ENCODE measurements around the gene HEMK1.

The HEMK1 gene

DNA sequence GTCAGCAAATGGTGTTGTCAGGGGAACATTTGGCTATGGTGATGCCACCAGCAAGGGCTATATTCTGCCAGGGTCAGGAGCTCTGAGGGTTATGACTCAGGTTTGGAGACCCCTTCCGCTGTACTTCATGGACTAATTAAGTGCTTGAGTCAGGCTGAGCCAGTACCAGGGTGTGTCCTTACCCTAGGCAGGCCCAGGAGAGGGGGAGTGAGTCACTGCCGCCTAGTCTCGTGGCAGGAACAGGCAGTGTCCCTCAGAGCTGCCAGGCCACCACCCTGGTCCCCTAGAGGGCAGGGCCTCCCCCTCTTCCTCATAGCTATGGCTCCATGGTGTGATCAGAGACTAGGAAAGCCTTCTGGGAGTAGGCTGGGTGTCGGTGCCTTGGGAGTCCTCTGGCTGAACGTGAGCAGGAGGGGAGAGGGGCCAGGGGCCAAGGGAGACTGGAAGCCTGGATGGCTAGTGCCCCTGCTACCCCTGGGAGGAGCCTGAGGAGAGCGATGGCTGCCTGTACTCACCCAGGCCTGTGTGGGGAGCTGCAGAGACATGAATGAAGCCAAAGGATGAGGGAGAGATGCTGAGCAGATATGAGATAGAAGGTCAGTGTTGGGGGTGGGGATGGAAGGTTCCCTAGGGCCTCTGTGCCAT, 58.2 kb downstream of the HEMK1 start:
- in situ Hi-C loops (cut with MboI; ENCODE audit: low sequenced_read_pairs), result no loop called here

GRCh38 chr3:50628601-50629000, 59.3 kb downstream of the HEMK1 start:
- in situ Hi-C loops (cut with MboI; ENCODE audit: low sequenced_read_pairs), result no loop called here

DNA sequence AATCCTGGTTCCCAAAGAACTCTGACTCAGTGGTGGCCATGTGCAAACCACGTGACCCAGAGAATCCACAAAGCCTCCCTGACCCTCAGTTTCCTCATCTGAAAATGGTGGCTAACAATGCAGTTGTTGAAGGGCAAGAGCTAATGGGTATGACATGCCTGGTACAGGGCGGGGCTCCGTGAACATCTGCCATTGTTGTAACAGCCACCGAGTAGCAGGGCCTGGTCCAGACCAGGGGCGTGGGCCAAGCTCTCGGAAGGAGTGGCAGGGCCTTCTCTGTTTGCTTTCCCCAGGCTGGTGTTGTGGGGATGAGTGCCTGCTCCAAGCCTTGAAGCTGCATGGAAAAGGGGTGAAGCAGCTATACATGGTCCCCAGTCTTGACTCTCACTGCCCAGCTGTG, 61.1 kb downstream of the HEMK1 start:
- in situ Hi-C loops (cut with MboI; ENCODE audit: low sequenced_read_pairs), result no loop called here

DNA sequence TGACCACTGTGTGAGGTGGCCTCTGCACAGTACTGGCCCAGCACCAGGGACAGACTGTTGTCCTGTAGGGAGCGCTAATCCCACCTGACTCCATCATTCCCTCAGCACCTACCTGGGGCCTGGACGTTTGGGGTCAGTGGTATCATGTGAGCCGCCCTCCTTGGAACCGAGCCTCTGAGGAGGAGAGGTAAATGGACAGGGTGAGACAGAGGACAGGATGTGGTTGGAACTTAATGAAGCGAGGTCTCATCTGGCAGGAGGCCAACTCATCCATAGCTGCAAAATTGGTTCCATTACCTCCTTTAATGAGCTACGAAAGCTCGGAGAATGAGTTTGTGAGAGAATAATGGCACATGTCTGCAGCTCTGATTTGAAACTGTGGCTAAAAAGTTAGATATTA, 61.6 kb downstream of the HEMK1 start:
- in situ Hi-C loops (cut with MboI; ENCODE audit: low sequenced_read_pairs), result no loop called here

- in situ Hi-C loops (cut with MboI; ENCODE audit: low sequenced_read_pairs), result no loop called here
Observed at GRCh38 chr3:50632450-50632849, 63.1 kb downstream of the HEMK1 start.

DNA sequence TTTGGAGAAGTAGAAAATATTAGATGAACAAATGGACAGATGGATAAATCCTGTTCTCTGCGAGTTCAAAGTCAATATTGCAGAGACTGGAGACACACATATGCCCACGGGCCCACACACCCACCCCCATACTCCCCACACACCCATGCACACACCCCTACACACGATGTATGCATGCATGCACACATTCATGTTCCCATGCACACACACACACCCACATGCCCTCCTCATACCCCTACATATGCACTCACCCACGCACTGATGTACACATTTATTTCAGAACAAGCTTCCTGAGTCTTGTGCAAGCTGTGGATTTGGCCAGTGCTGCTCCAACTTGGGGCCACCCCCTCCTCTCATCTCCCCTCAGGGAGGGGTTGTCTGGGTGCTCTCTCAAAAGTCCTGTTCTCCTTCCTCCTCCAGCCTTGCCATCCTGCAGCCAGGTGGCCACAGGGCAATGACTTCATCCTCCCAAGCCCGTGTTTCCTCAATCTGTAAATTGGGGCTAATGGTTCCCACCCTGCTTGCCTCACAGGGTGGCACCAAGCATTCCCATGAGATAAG, 64.0 kb downstream of the HEMK1 start:
- in situ Hi-C loops (cut with MboI; ENCODE audit: low sequenced_read_pairs), result no loop called here

GRCh38 chr3:50635066-50635465, 65.7 kb downstream of the HEMK1 start:
- in situ Hi-C loops (cut with MboI; ENCODE audit: low sequenced_read_pairs), result no loop called here

DNA sequence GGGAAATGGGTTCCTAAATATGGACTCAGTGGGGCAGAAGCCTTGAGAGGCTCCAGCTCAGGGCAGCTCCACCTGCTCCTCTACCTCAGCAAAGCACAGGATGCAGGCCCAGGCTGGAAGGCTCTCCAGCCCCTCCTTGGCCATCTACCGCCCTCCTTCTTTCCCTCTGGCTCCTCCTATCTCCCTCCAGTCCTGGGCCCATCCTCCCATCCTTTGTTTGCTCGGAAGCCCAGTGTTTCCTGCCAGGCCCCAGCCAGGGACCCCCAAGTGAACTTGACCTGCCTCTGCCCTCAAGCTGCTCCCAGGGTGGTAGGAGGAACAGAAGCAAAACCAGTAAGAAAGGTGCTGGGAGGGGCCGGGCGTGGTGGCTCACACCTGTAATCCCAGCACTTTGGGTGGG, 67.7 kb downstream of the HEMK1 start:
- in situ Hi-C loops (cut with MboI; ENCODE audit: low sequenced_read_pairs), result no loop called here

DNA sequence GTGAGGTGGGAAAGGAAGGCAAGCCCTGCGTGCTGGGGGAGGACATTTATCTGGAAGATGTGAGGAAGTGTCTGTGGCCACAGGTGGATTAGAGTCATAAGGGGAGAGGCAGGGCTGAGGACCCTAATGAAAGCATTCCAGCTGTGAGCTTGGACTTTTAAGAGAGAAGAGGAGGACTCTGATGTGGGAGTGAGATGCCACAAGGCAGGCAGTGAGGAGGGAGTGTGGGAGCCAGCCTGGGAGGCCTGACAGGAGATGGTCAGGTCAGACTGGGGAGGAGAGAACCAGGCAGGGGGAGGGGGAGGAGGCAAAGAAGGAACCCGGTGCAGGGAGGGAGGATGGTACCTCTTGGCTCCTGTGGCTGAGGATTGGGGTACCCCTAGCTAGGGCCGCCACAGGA, 68.6 kb downstream of the HEMK1 start:
- in situ Hi-C loops (cut with MboI; ENCODE audit: low sequenced_read_pairs), result no loop called here

GRCh38 chr3:50639055-50639494, 69.8 kb downstream of the HEMK1 start:
- in situ Hi-C loops (cut with MboI; ENCODE audit: low sequenced_read_pairs), result no loop called here

DNA sequence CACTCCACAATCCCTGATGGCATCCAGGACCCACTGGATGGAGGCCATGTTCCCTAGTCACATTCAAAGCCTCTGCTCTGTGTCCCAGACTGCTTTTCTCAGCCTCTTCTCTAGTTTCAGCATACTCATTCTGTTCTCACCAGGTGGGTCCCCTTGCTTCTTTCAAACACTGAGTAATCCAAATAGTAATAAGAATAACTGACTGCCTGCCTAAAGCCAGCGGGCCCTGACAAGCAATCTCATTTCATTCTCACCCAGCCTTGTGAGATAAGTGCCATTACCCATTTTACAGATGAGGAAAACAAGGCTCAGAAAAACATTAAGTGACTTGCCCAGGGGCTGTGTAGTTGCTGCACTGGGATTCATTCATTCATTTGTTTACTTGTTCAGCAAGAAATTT, 73.1 kb downstream of the HEMK1 start:
- in situ Hi-C loops (cut with MboI; ENCODE audit: low sequenced_read_pairs), result no loop called here

GRCh38 chr3:50644561-50644960, 75.2 kb downstream of the HEMK1 start:
- in situ Hi-C loops (cut with MboI; ENCODE audit: low sequenced_read_pairs), result no loop called here

DNA sequence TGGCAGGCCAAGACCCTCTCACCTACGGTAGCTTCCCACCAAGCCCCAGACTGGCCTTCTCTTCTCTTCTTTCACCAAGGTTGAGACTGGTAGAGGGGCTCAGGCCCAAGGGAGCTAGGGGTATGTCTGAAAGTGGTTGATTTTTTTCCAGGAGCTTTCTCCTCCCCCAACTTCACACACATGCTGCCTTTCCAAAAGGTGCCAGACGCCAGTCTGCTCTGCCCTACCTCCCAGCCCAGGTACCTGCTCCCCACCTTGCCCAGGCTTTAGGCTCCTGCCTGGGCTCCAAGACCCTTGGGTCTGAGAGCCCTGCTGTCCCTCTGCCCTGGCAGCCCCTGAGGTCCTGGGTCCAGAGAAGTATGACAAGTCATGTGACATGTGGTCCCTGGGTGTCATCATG, 76.1 kb downstream of the HEMK1 start:
- in situ Hi-C loops (cut with MboI; ENCODE audit: low sequenced_read_pairs), result no loop called here
